Heart left ventricle (tissue), 13 donors: Measurements from ENCODE around the gene TMIGD3.
"Not testable (repeated sequence)": the region's sequence is repeated elsewhere in the genome, so short reads cannot be mapped to it uniquely, and the experiment has no call there.

Source experiments
- POLR2A ChIP-seq, 2 donors: fragments of 450-650 bp; IDR thresholded peaks; one replicate each; pipeline ENCODE4 v1.6.1; 2017; ENCODE audit warnings: antibody characterized with exemption in 2 of 2, mild to moderate bottlenecking in 2 of 2, moderate library complexity in 2 of 2
- TF ChIP-seq, protein P1 (sequence below), 12 donors: fragments of 200-600 bp; sonication (generic) in 4 of 12; IDR thresholded peaks; one replicate each; pipeline versions ENCODE4 v1.5.0 to v1.8.0; 2018 to 2022; ENCODE audit warnings: antibody characterized with exemption in 12 of 12, mild to moderate bottlenecking in 5 of 12
- donor health status: ischemic (EF 13 %, LVEDD 7.1; RV severe dilation, severe dysfunction).
- donor health status: DM: no; HTN: yes; CAD: no.
- donor health status: DM: no; HTN: no; CAD: no.
- donor health status: ischemic (EF 25% LVEDD 6.9; RV normal size, moderate dysfunction).
- donor health status: ischemic (EF 25% LVEDD 5.7; RV mildly dilated, moderate dysfunction).
- donor health status: ischemic (EF 35%, LVEDD 5.7; RV mildly dilated, moderate dysfunction).
- donor health status: nonischemic (EF 11% LVEDD 7.7; RV severe dilation, severe dysfunction).
- donor health status: DM: yes; HTN: yes; CAD: no.
- donor health status: PGD.
- donor health status: ischemic (EF 29% LVEDD 5.4; RV normal size, mild dysfunction).
- donor health status: nonischemic (EF 23%, LVEDD 6.1; RV moderate dilation, normal function).

- TF ChIP-seq, protein P1, sequence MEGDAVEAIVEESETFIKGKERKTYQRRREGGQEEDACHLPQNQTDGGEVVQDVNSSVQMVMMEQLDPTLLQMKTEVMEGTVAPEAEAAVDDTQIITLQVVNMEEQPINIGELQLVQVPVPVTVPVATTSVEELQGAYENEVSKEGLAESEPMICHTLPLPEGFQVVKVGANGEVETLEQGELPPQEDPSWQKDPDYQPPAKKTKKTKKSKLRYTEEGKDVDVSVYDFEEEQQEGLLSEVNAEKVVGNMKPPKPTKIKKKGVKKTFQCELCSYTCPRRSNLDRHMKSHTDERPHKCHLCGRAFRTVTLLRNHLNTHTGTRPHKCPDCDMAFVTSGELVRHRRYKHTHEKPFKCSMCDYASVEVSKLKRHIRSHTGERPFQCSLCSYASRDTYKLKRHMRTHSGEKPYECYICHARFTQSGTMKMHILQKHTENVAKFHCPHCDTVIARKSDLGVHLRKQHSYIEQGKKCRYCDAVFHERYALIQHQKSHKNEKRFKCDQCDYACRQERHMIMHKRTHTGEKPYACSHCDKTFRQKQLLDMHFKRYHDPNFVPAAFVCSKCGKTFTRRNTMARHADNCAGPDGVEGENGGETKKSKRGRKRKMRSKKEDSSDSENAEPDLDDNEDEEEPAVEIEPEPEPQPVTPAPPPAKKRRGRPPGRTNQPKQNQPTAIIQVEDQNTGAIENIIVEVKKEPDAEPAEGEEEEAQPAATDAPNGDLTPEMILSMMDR (IDR thresholded peaks at IDR 0.05), result not testable (repeated sequence)
- TF ChIP-seq POLR2A (IDR thresholded peaks at IDR 0.05), result not testable (repeated sequence)
Observed at GRCh38 chr1:111547786-111548185, 44.4 kb upstream of the TMIGD3 start.
